H1 (cell line): Measurements from ENCODE around the gene ESYT2. TPM values are rescaled to one million over a fixed set of nuclear protein-coding genes. Genes with fewer than 3 reads are reported as not detected.

Experiments used
- CTCF ChIA-PET: fragments of 300-600 bp; sonication (Branson Sonifier 250); formaldehyde crosslinking; loops from one replicate; lab custom pipeline; 2021; ENCODE audit not compliant: partially characterized antibody; lab: Charles Lee
- POLR2A ChIA-PET: fragments of 300-600 bp; sonication (Branson Sonifier 250); formaldehyde crosslinking; loops from one replicate; lab custom pipeline; 2021; ENCODE audit warnings: inconsistent platforms; ENCODE audit not compliant: partially characterized antibody; lab: Charles Lee
- DNase-seq, 2 experiments: peaks; one replicate each; pipeline versions ENCODE4 v3.0.0 to v3.0.0-alpha.2; 2010 to 2022; ENCODE audit warnings: low spot score in 2 of 2, low read depth in 1 of 2, mixed read lengths in 1 of 2
- FAIRE-seq: peaks from 2 replicates; lab custom pipeline; 2011; peaks lifted over from hg19 to GRCh38; lab: Jason Lieb, UNC
- H2AFZ ChIP-seq: 2 replicates; pipeline ENCODE4 v1.8.1; 2012; ENCODE audit warnings: low read length, inconsistent platforms
- H2AK5ac ChIP-seq: 2 replicates; pipeline ENCODE4 v1.6.1; 2013; ENCODE audit warnings: low read depth, low read length
- H2BK120ac ChIP-seq: replicated peaks from 2 replicates; pipeline ENCODE3; 2013; ENCODE audit warnings: low read depth, low read length, inconsistent platforms
- H2BK12ac ChIP-seq: 2 replicates; pipeline ENCODE4 v1.6.1; 2013; ENCODE audit warnings: low read depth, low read length
- H2BK15ac ChIP-seq: 2 replicates; pipeline ENCODE4 v1.6.1; 2013; ENCODE audit warnings: low read length
- H2BK20ac ChIP-seq: 2 replicates; pipeline ENCODE4 v1.6.1; 2013; ENCODE audit warnings: low read length
- H2BK5ac ChIP-seq: 2 replicates; pipeline ENCODE4 v1.6.1; 2013; ENCODE audit warnings: low read depth, low read length
- H3K14ac ChIP-seq: 2 replicates; pipeline ENCODE4 v1.6.1; 2013; ENCODE audit warnings: inconsistent platforms; ENCODE audit not compliant: insufficient read length
- H3K18ac ChIP-seq: 2 replicates; pipeline ENCODE4 v1.6.1; 2013; ENCODE audit warnings: low read length; ENCODE audit errors: extremely low read depth
- H3K23ac ChIP-seq: 2 replicates; pipeline ENCODE4 v1.6.1; 2013; ENCODE audit warnings: inconsistent platforms; ENCODE audit not compliant: insufficient read length
- H3K23me2 ChIP-seq: 2 replicates; pipeline ENCODE4 v1.6.1; 2013; ENCODE audit warnings: low read depth, low read length
- H3K27ac ChIP-seq: 2 replicates; pipeline ENCODE4 v1.6.1; 2011; ENCODE audit warnings: low read depth, low read length, inconsistent platforms
- H3K27me3 ChIP-seq, 4 experiments: replicated peaks in 1 of 4; 1 replicate in 1 of 4; 2 replicates in 3 of 4; pipeline versions ENCODE4 v1.6.1 to v1.8.1; 2011 to 2013; ENCODE audit warnings: low read length in 3 of 4, mild to moderate bottlenecking in 3 of 4, inconsistent platforms in 2 of 4, mixed read lengths in 2 of 4, moderate library complexity in 1 of 4; ENCODE audit not compliant: control insufficient read depth in 3 of 4, insufficient read depth in 3 of 4; ENCODE audit errors: extremely low read depth in 1 of 4
- H3K36me3 ChIP-seq, 4 experiments: 2 replicates each; pipeline versions ENCODE4 v1.6.1 to v1.8.1; 2011 to 2013; ENCODE audit warnings: mild to moderate bottlenecking in 4 of 4, low read length in 3 of 4, moderate library complexity in 2 of 4, control low read depth in 1 of 4, inconsistent platforms in 1 of 4; ENCODE audit not compliant: insufficient read depth in 4 of 4, control insufficient read depth in 2 of 4
- H3K4ac ChIP-seq: replicated peaks from 2 replicates; pipeline ENCODE3; 2013; ENCODE audit warnings: low read length, low read depth, mixed read lengths, inconsistent platforms; ENCODE audit not compliant: insufficient read length
- H3K4me1 ChIP-seq, 4 experiments: replicated peaks in 1 of 4; 1 replicate in 1 of 4; 2 replicates in 3 of 4; pipeline versions ENCODE4 v1.6.1 to v1.8.1; 2011 to 2013; ENCODE audit warnings: low read length in 3 of 4, inconsistent platforms in 2 of 4, mixed read lengths in 1 of 4; ENCODE audit not compliant: insufficient read depth in 4 of 4, control insufficient read depth in 3 of 4
- H3K4me2 ChIP-seq, 2 experiments: 2 replicates each; pipeline versions ENCODE4 v1.6.1 to v1.8.1; 2011 to 2013; ENCODE audit warnings: low read depth in 2 of 2, low read length in 2 of 2, control low read depth in 1 of 2, inconsistent platforms in 1 of 2, mild to moderate bottlenecking in 1 of 2; ENCODE audit not compliant: insufficient read depth in 1 of 2
- H3K4me3 ChIP-seq, 4 experiments: fragments of 200-600, 300-600 bp in 1 of 4; sonication (generic), shearing (Covaris generic), sonication (Bioruptor Twin) in 1 of 4; 2 replicates each; pipeline versions ENCODE4 v1.5.1 to v1.8.1; 2011 to 2016; ENCODE audit warnings: low read length in 4 of 4, low read depth in 3 of 4, control low read depth in 2 of 4, inconsistent platforms in 2 of 4, mild to moderate bottlenecking in 2 of 4, mixed read lengths in 1 of 4, moderate library complexity in 1 of 4; ENCODE audit not compliant: insufficient read depth in 2 of 4; ENCODE audit errors: extremely low read depth in 1 of 4
- H3K56ac ChIP-seq: replicated peaks from 2 replicates; pipeline ENCODE3; 2013; ENCODE audit warnings: low read depth, mild to moderate bottlenecking, mixed read lengths, low read length, inconsistent platforms; ENCODE audit not compliant: insufficient read length
- H3K79me1 ChIP-seq: 2 replicates; pipeline ENCODE4 v1.6.1; 2013; ENCODE audit warnings: low read depth, low read length, control low read depth
- H3K79me2 ChIP-seq, 2 experiments: 2 replicates each; pipeline versions ENCODE4 v1.6.1 to v1.8.1; 2012 to 2013; ENCODE audit warnings: low read length in 2 of 2, mild to moderate bottlenecking in 2 of 2, inconsistent platforms in 1 of 2; ENCODE audit not compliant: insufficient read depth in 2 of 2, control insufficient read depth in 1 of 2
- H3K9ac ChIP-seq, 4 experiments: replicated peaks in 1 of 4; 1 replicate in 1 of 4; 2 replicates in 3 of 4; pipeline versions ENCODE4 v1.6.1 to v1.8.1; 2011 to 2013; ENCODE audit warnings: low read depth in 3 of 4, low read length in 3 of 4, control low read depth in 2 of 4, mild to moderate bottlenecking in 2 of 4, moderate library complexity in 2 of 4, inconsistent platforms in 1 of 4; ENCODE audit errors: extremely low read depth in 1 of 4
- H3K9me3 ChIP-seq, 2 experiments: 2 replicates each; pipeline versions ENCODE4 v1.6.1 to v1.8.1; 2012 to 2013; ENCODE audit warnings: mild to moderate bottlenecking in 2 of 2, moderate library complexity in 2 of 2, control low read depth in 1 of 2, inconsistent platforms in 1 of 2, low read depth in 1 of 2, low read length in 1 of 2, mixed read lengths in 1 of 2; ENCODE audit not compliant: insufficient read depth in 2 of 2
- H4K20me1 ChIP-seq, 2 experiments: replicated peaks in 1 of 2; 2 replicates each; pipeline versions ENCODE3 to v1.8.1; 2011 to 2013; ENCODE audit warnings: inconsistent platforms in 2 of 2, low read length in 2 of 2, mild to moderate bottlenecking in 1 of 2; ENCODE audit not compliant: insufficient read depth in 2 of 2, control insufficient read depth in 1 of 2
- H4K5ac ChIP-seq: 2 replicates; pipeline ENCODE4 v1.6.1; 2013; ENCODE audit warnings: low read length, low read depth, mixed read lengths, inconsistent platforms; ENCODE audit not compliant: insufficient read length
- H4K8ac ChIP-seq: 2 replicates; pipeline ENCODE4 v1.8.0; 2013; ENCODE audit warnings: mild to moderate bottlenecking, moderate library complexity, low read length, inconsistent platforms; ENCODE audit not compliant: insufficient read depth; ENCODE audit errors: extremely low read depth
- H4K91ac ChIP-seq: replicated peaks from 2 replicates; pipeline ENCODE3; 2013; ENCODE audit warnings: low read length, mixed read lengths, inconsistent platforms; ENCODE audit not compliant: insufficient read length
- EGR1 ChIP-seq: IDR thresholded peaks from 2 replicates; pipeline ENCODE4 v1.6.1; 2011; ENCODE audit warnings: low read depth, low read length, borderline replicate concordance
- RBBP5 ChIP-seq: IDR thresholded peaks from 2 replicates; pipeline ENCODE4 v1.7.1; 2012; ENCODE audit warnings: low read depth, mild to moderate bottlenecking, inconsistent platforms, low read length, moderate library complexity, borderline replicate concordance
- SP4 ChIP-seq: IDR thresholded peaks from 2 replicates; pipeline ENCODE4 v1.6.1; 2012; ENCODE audit warnings: low read length, inconsistent platforms
- WGBS, 2 experiments: shearing (Covaris generic) in 1 of 2; methylation state at CpG; one replicate each; pipeline versions ENCODE4 v1.1.6 to v1.1.7; 2013 to 2015; ENCODE audit warnings: low lambda C conversion rate in 2 of 2, mixed read lengths in 2 of 2, inconsistent platforms in 1 of 2, low coverage in 1 of 2, missing lambda C conversion rate in 1 of 2; ENCODE audit not compliant: insufficient replicate concordance in 2 of 2, insufficient coverage in 1 of 2, insufficient read length in 1 of 2; ENCODE audit errors: extremely low coverage in 1 of 2, missing lambda C conversion rate in 1 of 2; 5-methylcytosine and 5-hydroxymethylcytosine counted together
- polyA plus RNA-seq, 7 experiments: library from polyadenylated mRNA; depleted of rRNA in 3 of 7; stranded (reverse) in 5 of 7; unstranded in 2 of 7; fragments of >200 nt in 5 of 7; fragments of 200-250 nt in 2 of 7; gene quantifications; 1 replicate in 5 of 7; 2 replicates in 1 of 7; 4 replicates in 1 of 7; pipeline versions ENCODE4 v1.2.1 to v1.2.3, GENCODE V29; 2011 to 2013; ENCODE audit warnings: missing spikeins in 2 of 7, mixed read lengths in 2 of 7
- total RNA-seq: library from RNA; stranded (reverse); fragmentation: NEBNext Ultra II Directional; extraction: Animal tissue kit (Norgen Biotek cat#: 25700); gene quantifications from 2 replicates; pipeline ENCODE4 v1.2.1, GENCODE V29; 2021

ESYT2 gene
- total and polyA plus RNA-seq, 2 of the 8 experiments (the other 6 are each of a cell fraction or from before 2014, with no cell fraction given) = 27.0 to 37.5 TPM

GRCh38 chr7:158805414-158805813, 23.9 kb downstream of the ESYT2 start:
- Histone ChIP-seq H3K18ac (no peak overlapping the region), H2BK120ac (no peak overlapping the region), H4K5ac (no peak overlapping the region), H3K23me2 (no peaks in the 10 kb centered on the region), H3K56ac (no peak overlapping the region), H3K27me3 (no peaks in the 10 kb centered on the region), H3K4ac (no peak overlapping the region), H2BK5ac (no peak overlapping the region), H3K14ac (no peak overlapping the region), H3K9ac (no peak overlapping the region), H3K23ac (no peak overlapping the region), H4K8ac (no peak overlapping the region), H2BK12ac (no peak overlapping the region), H3K36me3 (peaks cover 0 to 6% (median 2%) of the 10 kb centered on the region in 4 experiments; a peak in 2 of 8 replicates), H3K79me2 (peaks cover 3 to 77% of the 10 kb centered on the region in 2 experiments; a peak in 3 of 4 replicates), H3K4me3 (no peak overlapping the region), H2AFZ (no peak overlapping the region), H3K4me2 (no peak overlapping the region), H2BK20ac (no peak overlapping the region), H3K27ac (no peak overlapping the region), H3K4me1 (peaks cover 0 to 3% (median 0%) of the 10 kb centered on the region in 4 experiments; a peak in 1 of 7 replicates), H3K9me3 (peaks cover 0 to 4% of the 10 kb centered on the region in 2 experiments; a peak in 1 of 4 replicates), H3K79me1 (peaks cover 7% of the 10 kb centered on the region), H4K20me1 (peaks cover 0 to 2% of the 10 kb centered on the region in 2 experiments), H2AK5ac (no peak overlapping the region), H4K91ac (no peak overlapping the region), H2BK15ac (no peak overlapping the region)
- TF ChIP-seq EGR1 (no peak), SP4 (no peak), RBBP5 (no peak)
- ChIA-PET CTCF (no interaction called here), POLR2A (no interaction called here)
- DNase-seq (no peak), FAIRE-seq (no peak)
- WGBS, 2 experiments = 96% methylated on average over 2 of the region's 2 CpGs; no CpG with 5 or more reads in 1 of the 2 experiments
